ENCODE results near the gene CTH.
"Not testable (repeated sequence)": the region's sequence is repeated elsewhere in the genome, so short reads cannot be mapped to it uniquely, and the experiment has no call there.

The CTH gene

DNA sequence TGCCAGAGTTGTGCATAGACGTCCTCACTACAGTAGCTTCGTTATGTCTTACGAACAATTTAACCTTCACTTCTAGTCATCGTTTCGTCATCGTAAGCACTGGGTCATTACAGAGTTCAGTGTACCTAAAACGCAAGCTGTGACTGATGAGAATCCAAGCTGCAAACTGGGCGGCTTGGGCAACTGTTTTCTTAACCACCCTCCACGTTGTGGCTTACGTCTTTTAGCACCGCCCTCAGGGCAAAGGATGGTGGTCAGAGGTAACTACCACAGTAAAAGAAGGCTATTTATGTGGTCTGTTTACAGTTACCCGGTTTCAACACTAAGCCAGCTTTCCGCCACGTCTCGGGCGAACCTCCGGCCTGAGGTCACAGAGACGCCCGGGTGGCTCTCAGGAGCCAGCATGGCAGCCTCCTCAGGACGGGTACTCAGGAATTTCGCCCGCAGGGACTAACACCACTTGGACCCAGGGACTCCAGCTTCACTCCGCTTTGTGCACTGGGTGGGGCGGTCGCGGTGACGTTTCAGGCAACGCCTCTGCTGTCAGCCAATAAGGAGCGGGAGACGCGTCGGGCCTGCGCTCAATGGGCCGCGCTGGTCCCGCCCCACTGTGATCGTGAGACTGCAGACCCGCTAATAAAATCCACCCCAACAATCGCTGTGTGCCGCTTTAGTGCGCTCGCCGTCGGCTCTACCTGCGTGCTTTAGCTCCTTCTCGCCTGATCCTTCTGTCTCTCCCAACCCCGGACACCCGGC is at the start of gene CTH:
CTH (plus strand) TSS at position 665 of the 756 bp plus-strand sequence. CDS start 148 bp downstream, outside the sequence.
- DNase-seq: peak; percentile 92

DNA sequence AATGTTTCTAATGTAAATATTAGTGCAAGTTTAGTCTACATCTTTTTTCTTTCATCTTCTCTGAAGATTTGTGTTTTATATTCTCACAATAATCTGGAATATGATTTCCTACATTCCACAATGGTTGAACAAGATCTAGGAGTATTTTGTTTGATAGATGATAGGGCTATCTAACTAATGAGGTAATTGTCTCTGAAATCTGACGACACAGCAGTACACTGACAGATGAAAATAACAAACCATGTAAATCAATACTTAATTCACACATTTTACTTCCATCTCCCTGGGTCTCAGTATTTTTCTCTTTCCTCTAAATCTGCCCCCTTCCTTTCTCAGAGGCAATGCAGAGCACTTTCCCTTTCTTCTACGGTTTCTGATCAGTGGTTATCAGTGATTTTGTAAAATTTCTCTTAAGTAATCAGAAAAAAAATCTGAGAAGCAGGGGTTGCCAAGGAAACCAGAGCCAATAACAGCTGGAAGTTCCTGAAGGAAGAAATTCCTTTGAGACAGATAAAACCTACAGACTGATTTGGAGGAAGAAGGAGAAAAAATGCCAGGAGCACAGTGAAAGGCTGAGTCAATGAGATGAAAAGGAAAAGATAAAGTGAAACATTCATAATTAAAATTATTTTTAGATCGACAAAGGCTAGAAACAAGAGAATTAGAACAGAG is 49.2 kb upstream of the CTH start:
- no peak for DNase-seq

DNA sequence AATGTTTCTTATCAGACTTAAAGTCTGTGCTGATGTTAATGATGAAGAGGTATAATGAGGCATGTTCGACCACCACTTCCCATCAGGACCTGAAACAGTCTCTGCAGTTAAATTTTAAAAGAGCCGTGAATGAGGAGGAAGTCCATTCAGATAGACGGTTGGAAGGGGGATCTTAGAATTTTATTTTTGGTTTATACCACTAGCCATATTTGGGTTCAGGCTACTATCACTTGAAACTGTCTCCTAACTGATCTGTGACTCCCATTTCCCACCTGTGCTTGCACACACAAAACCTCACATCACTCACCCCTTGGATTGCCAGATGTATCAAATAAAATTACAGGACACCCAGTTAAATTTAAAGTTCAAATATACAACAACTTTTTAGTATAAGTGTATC is 46.6 kb upstream of the CTH start:
- DNase-seq: no peak

DNA sequence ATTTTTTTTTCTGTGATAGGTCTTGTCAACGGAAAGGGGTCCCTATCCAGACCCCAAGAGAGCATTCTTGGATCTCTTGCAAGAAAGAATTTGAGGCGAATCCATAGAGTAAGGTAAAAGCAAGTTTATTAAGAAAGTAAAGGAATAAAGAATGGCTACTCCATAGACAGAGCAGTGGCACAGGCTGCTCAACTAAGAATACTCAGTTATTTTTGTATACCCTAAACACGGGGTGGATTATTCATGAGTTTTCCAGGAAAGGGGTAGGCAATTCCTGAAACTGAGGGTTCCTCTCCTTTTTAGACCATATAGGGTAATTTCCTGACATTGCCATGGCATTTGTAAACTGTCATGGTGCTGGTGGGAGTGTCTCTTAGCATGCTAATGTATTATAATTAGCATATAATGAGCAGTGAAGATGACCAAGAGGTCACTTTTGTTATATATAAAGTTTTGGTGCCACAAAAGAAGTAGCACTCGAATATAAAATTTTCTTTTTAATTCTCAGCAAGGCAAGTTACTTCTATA is 44.6 kb upstream of the CTH start:
- DNase-seq: not testable (repeated sequence)

DNA sequence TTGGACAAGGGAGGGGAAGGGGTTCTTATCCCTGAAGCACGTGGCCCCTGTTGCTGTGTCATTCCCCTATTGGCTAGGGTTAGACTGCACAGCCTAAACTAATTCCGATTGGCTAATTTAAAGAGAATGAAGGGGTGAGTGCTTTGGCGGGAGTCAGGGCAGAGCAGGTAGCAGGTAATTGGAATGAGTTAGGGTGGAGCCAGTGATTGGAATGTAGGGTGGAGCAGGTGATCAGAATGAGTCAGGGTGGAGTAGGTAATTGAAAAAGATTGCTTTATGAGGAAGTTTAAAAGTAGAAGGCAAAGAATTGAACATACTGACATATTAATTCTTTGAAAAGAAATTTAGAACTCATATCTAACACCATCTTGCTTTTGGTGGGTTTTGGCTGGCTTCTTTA is 44.1 kb upstream of the CTH start:
- DNase-seq: not testable (repeated sequence)

DNA sequence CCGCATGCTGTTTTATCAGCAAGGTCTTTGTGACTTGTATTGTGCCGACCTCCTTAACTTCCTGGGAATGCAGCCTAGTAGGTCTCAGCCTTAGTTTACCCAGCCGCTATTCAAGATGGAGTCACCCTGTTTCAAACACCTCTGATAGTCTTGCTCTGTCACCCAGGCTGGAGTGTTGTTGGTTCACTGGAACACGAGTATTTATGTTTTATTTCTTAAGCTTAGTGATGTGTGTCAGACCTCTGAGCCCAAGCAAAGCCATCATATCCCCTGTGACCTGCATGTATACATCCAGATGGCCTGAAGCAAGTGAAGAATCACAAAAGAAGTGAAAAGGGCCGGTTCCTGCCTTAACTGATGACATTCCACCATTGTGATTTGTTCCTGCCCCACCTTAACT is 43.7 kb upstream of the CTH start:
- not testable (repeated sequence) for DNase-seq

DNA sequence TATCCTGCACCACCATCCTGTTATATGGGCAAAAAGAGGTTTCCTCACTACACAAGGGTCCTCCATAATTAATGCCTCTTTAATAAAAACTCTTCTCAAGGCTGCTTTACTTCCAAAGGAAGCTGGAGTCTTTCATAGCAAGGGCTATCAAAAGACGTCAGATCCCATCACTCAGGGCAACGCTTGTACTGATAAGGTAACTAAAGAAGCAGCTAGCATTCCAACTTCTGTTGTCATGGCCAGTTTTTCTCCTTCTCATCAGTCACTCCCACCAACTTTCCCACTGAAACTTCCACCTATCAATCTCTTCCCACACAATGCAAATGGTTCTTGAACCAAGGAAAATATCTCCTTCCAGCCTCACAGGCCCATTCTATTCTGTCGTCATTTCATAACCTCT is 39.5 kb upstream of the CTH start:
- not testable (repeated sequence) for DNase-seq

DNA sequence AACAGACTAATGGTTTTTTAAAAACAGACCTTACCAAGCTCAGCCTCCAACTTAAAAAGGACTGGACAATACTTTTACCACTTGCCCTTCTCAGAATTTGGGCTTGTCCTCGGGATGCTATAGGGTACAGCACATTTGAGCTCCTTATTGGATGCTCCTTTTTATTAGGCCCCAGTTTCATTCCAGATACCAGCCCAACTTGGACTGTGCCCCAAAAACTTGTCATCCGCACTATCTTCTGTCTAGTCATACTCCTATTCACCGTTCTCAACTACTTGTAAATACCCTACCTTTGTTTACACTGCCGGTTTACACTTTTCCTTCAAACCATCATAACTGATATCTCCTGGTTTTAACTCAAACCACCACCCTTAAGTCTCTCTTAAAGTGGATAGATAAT is 38.6 kb upstream of the CTH start:
- no peak for DNase-seq

DNA sequence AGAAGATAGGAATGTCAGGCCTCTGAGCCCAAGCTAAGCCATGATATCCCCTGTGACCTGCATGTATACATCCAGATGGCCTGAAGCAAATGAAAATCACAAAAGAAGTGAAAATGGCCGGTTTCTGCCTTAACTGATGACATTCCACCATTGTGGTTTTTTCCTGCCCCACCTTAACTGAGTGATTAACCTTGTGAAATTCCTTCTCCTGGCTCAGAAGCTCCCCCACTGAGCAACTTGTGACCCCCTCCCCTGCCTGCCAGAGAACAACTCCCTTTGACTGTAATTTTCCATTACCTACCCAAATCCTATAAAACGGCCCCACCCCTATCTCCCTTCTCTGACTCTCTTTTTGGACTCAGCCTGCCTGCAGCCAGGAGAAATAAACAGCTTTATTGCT is 37.5 kb upstream of the CTH start:
- not testable (repeated sequence) for DNase-seq

DNA sequence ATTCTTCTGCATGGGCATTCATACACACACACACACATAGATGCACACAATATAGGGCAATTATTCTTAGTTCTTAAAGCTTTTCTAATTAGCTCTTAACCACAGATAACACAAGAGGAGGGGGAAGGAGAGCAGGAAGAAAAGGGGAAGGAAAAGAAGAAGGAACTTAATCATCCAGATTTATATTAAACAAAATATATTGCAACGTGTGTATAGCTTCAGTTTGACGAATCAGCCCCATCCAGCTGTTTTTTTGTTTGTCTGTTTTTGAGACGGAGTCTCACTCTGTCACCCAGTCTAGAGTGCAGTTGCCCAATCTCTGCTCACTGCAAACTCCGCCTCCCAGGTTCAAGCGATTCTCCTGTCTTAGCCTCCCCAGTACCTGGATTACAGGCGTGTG is 34.9 kb upstream of the CTH start:
- no peak for DNase-seq

DNA sequence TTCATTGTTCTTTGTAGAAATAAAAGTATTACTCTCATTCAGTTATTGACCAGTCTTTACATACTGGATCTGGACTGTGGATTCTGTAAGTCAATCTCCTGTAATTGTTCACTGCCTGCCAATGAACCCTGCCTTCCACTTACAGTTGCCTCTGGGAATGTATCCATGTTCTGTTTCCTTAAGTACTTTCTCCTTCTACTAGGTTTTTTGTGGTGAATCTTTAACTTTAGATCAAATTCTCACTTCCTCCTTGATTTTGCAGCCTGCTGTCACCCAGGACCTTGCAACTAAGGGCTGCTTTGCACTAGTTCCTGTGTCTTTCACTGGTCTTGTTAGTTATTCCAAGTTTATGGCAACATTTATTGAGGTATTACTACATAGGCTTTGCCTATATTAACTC is 28.4 kb upstream of the CTH start:
- no peak for DNase-seq

DNA sequence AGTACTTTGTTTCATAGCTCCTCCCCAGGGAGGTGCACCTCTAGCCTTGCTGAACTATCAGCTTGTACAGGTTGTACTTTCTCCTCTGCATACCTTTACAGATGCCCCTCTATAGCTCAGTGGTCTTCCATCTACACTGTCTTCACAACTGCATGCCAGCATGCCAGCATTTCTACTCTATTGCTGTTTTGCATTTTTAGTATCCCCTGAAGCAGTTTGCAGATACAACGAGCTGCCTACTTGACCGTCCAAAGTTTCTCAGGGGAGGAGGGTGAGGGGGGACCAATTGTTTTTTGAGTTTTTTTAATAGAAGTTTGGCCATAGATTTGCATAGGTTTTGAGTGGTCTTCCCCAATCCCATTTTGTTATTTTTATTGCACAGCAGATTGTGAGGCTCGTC is 27.6 kb upstream of the CTH start:
- no peak for DNase-seq

DNA sequence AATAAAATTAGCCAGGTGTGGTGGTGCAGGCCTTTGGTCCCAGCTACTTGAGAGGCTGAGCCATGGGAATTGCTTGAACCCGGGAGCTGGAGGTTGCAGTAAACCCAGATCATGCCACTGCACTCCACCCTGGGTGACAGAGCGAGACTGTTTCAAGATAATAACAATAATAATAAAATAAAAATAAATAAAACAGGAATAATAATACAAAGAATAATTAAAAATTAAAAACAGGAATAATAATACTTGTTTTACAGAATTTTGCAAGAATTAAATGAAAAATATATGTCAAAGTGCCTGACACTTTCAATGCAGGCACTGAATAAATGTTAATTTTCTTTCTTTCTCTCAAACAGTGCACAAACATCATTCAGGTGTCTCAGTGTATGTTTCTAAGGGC is 26.5 kb upstream of the CTH start:
- no peak for DNase-seq

DNA sequence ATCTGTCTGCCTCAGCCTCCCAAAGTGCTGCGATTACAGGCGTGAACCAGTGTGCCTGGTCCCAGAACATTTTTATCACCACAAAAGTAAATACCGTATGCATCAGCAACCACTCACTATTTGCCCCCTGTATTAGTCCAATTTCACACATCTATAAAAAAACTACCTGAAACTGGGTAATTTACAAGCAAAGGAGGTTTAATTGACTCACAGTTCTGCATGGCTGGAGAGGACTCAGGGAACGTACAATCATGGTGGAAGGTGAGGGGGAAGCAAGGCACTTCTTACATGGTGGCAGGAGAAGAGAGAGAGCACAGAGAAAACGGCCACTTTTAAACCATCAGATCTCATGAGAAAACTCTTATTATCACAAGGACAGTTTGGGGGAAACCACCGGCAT is 25.6 kb upstream of the CTH start:
- no peak for DNase-seq

DNA sequence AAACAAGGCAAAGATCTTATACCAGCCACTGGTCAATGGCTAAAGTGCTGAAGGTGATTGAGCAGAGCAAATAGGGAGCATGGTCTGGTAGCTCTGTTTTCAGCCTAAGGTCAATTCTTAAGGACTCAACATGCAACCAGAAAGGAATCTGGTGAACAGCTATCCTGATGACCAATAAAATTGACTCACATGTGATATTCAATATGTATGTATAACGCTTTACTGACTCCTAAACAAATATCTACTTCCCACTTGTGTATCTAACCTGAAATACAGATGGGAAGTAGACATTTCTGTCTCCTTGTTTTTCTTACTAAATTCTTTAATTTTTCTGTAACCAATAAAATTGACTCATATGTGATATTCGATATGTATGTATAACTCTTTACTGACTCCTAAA is 24.9 kb upstream of the CTH start:
- DNase-seq: no peak

DNA sequence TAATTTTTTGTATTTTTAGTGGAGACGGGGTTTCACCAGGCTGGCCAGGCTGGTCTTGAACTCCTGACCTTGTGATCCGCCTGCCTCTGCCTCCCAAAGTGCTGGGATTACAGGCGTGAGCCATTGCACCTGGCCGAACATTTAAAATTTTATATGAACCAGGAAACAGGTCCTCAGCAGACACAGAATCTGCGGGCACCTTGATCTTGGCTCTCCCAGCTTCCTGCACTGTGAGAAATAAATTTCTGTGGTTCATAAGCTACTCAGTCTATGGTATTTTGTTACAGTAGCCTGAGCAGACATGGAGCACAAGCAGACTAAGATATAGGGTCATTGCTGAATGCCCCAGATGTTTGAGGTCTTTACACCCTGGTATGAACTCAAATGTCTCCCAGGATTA is 23.6 kb upstream of the CTH start:
- no peak for DNase-seq

DNA sequence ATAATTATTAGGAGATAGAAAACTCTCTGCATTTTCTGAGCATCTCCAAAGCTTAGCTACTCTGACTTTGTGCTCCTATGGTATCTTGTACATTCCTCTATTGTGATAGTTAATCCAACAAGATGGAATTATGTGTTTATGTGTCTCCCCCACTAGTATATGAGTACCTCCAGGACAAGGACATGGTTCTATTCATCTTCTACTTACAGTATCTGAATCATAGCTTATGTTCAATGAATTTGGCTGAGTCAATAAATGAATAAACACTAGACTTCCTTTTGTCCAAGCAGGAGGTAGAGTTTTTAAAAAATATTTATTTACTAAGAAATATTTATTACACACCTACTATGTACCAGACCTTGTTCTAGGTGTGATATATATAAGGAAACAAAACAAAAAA is 18.4 kb upstream of the CTH start:
- no peak for DNase-seq

DNA sequence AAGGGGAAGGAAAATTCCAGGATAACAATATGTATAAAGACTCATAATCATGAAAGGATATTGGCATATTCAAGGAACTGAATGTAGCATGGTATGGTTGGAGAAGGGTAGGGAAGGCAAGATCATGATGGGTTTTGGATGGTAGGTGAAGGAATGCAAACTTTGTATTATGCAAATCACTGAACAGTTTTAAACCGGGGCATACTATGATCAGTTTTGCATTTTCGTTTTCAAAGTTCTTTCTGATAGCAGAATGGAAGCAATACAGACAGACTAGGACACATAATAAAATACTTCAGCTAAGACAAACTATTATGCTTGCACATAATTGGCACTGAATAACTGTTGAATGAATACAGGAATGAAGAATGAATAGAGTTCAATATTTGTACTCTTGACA is 14.5 kb upstream of the CTH start:
- no peak for DNase-seq

DNA sequence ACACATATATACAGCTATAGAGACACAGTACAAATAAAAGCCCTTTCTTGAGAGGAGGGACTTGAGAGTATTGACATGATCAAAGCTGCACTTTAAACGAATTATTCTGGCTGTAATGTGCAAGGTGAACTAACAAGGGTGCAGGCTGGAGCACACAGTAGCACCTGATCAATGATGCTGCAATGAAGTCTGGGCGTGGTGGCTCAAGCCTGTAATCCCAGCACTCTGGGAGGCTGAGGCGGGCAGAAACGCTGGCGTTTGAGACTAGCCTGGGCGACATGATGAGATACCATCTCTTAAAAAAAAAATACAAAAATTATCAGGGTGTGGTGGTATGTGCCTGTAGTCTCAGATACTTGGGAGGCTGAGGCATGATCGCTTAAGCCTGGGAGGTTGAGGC is 14.1 kb upstream of the CTH start:
- no peak for DNase-seq

DNA sequence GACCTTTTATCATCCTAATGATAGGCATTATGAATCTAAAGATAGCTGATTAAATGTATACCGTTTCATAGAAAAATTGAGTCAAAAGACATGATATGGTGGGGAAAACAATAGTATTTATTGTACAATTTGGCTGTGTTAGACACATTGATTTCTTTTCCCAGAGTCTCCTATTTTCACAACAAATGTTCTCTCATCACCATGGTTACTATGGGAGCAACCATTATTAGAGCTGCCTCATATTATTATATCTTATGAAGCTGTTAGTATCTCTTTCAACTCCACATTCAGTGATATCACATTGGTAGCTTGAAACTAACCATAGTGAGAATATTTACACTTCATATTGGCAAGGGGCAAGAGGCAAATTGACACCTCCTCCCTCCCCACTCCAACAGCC is 10.7 kb upstream of the CTH start:
- DNase-seq: no peak

DNA sequence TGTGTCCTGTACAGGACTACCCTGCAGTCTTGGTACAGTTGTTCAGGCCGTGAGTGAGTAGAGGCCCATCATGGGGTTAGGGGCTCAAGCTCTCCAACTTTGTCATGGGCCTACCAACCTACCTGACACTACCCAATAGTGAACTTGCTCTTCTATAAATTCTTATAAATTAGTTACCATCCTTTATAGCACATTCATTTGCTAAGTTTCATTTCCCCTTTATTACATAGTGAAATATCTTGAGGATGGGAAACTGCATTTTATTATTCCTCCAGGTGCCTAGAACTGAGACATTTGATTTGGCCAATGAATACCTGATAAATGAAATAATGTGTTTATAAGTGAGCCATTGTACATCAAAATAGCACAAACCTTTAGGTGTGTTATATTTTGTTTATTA is 9.1 kb upstream of the CTH start:
- DNase-seq: no peak

DNA sequence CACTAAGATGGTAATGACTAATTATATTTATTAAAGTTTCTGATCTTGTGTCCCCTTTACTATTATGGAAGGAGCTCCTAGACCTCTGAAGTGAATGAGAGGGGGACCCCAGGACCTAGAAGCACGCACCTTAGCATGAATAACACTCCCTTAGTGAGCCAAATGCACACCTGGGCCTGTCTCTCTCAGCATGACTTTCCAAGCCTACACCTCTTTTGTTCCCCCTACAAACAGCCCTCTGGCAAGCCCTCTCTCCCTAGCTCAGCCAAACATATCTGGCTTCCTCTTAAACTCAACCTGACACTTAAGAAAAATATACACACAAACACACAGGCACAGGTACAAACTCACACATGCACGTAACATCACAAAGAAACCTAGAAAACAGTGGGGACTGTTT is 7.3 kb upstream of the CTH start:
- DNase-seq: no peak

DNA sequence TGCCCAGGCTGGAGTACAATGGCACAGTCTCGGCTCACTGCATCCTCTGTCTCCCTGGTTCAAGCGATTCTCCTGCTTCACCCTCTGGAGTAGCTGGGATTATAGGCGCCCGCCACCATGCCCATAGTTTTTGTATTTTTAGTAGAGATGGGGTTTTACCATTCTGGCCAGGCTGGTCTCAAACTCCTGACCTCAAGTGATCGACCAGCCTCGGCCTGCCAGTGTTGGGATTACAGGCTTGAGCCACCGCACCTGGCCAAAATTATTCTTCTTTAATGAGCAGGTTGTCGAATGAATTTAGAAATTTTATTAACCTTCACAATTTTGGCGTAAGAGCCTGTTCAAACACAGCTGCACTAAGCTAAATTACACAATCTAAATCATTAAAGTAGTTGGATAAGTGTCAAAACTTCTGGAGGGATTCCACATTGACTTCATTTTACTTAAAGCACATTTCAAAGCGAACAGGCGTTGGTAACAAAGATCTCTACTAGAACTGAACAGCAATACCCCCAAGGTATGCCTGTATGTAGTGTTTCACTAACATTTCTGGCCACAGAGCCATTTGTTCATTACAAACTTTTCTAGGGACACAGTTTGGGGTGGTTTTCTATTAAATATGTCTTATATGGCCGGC is 5.2 kb upstream of the CTH start:
- no peak for DNase-seq

DNA sequence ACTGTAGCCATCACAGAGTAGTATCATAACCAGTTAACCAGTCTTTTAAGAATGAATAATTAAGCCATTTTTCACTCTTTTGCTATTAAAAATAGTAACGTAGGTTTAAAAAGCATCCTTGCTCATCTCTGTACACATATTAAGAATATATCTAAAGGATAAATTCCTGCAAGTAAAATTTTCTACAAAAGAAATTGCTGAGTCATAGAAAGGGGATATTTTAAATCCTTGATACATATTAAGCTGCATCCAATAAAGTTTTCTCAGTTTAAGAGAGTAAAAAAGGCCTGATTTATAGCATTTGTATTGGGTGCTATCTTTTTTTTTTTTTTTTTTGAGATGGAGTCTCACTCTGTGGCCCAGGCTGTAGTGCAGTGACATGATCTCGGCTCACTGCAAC is 1.9 kb upstream of the CTH start:
- DNase-seq: no peak

All from NCI-H1436 (cell line).